Measurements from ENCODE around the gene ZPR1. TPM values are rescaled to one million over a fixed set of nuclear protein-coding genes. Genes with fewer than 3 reads are reported as not detected.
"Not testable (repeated sequence)": the region's sequence is repeated elsewhere in the genome, so short reads cannot be mapped to it uniquely, and the experiment has no call there.

The ZPR1 gene
- total RNA-seq, 4 donors from 2014 or later: 4.1 to 43.1 (median 22.3) TPM

DNA sequence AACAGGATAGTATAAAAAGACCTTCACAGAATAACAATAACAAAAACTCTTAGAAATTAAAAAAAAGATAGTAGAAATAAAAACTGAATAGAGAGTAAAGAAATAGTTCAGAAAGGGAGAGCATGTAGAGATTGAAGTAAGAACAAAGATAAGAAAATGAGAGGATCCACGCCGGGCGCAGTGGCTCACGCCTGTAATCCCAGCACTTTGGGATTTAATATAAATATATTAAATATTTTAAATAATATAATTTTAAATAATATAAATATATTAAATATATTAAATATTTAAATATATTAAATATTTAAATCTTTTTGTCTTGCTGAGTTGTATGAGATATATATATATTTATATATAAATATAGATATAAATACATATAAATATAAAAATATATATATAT is 24.3 kb upstream of the ZPR1 start:
- intact Hi-C loops (cut with DNase I; ENCODE audit: low total_unique reads): no loop called here

DNA sequence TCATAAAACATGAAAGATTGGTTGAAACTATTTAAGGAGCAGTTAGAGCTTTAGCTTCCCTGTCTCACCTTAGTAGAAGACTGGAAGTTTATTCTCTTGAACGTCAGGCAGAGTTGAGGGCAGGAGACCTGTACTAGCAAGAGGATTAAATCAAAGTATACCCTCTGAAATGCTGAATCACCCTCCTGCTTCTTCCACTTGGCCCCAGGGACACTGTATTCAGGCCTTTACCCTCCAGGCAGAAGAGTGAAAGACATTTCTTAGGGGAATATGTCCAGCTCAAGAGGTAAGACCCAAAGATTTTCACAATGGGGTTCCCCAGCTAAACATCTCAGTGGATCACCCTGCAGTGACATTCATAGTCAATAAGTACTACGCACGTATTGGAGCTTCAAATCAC is 23.4 kb upstream of the ZPR1 start:
- TF ChIP-seq, protein P1, sequence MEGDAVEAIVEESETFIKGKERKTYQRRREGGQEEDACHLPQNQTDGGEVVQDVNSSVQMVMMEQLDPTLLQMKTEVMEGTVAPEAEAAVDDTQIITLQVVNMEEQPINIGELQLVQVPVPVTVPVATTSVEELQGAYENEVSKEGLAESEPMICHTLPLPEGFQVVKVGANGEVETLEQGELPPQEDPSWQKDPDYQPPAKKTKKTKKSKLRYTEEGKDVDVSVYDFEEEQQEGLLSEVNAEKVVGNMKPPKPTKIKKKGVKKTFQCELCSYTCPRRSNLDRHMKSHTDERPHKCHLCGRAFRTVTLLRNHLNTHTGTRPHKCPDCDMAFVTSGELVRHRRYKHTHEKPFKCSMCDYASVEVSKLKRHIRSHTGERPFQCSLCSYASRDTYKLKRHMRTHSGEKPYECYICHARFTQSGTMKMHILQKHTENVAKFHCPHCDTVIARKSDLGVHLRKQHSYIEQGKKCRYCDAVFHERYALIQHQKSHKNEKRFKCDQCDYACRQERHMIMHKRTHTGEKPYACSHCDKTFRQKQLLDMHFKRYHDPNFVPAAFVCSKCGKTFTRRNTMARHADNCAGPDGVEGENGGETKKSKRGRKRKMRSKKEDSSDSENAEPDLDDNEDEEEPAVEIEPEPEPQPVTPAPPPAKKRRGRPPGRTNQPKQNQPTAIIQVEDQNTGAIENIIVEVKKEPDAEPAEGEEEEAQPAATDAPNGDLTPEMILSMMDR (IDR thresholded peaks at IDR 0.05): no peak
- no peak for TF ChIP-seq POLR2A (IDR thresholded peaks at IDR 0.05)
- DNase-seq: no peak
- no peak overlapping the region for H3K4me3 ChIP-seq
- no peaks in the 10 kb centered on the region for H3K36me3 ChIP-seq
- H3K27me3 ChIP-seq: no peaks in the 10 kb centered on the region
- no peak overlapping the region for H3K27ac ChIP-seq
- intact Hi-C loops (cut with DNase I; ENCODE audit: low total_unique reads): no loop called here
- no peaks in the 10 kb centered on the region for H3K9me3 ChIP-seq
- H3K4me1 ChIP-seq: no peaks in the 10 kb centered on the region

More for the DNA sequence above, 24.3 kb upstream of the ZPR1 start:
- H3K4me1 ChIP-seq: no peaks in the 10 kb centered on the region
- H3K9me3 ChIP-seq: no peaks in the 10 kb centered on the region
- no peaks in the 10 kb centered on the region for H3K27me3 ChIP-seq
- H3K36me3 ChIP-seq: no peaks in the 10 kb centered on the region
- H3K27ac ChIP-seq: no peak overlapping the region
- TF ChIP-seq, protein P1 (IDR thresholded peaks at IDR 0.05): no peak
- TF ChIP-seq POLR2A (IDR thresholded peaks at IDR 0.05): no peak
- DNase-seq: no peak
- no peak overlapping the region for H3K4me3 ChIP-seq

DNA sequence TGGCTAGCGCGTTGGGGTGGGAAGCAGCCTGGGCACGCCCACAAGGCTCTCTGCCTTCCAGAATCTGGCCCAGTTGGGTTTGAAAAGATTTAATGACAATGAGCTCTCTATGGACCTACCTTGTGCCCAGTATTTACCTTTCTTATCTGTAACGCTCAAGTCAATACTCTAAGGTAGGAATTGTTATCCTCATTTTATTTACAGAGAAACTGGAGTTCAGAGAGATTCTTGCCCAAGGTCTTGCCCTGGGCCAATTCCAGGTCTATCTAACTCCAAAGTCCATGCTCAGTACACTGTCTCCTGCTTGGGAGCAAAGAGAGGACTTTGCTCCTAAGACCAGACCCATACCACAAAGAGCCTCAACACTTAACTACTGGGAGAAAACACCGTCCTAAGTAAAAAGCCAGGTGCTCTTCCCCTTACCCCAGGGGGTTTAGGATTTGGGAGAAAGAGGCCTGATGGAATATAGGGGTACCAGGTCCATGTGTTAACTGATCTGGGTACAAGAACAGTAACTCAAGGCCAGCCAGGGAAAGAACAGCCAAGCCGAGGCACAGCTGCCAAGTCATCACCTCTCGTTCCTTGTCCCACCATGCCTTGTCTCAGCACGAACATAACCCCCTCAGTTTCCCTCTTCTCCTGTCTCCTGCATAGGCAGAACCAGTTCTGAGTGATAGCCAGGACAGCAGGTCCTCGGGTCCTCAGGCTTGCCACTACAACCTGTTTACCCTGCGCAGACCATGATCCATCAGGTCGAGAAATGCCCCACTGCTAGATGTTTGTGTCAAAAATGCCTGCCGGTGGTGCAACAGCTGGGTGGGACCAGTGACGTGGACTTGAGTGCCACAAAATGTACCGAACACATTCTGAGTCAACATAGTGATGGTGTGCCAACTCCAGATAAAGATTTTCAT is 20.7 kb upstream of the ZPR1 start:
- H3K4me1 ChIP-seq: no peaks in the 10 kb centered on the region
- H3K4me3 ChIP-seq: no peak overlapping the region
- intact Hi-C loops (cut with DNase I; ENCODE audit: low total_unique reads): no loop called here
- no peaks in the 10 kb centered on the region for H3K27me3 ChIP-seq
- no peaks in the 10 kb centered on the region for H3K9me3 ChIP-seq
- no peaks in the 10 kb centered on the region for H3K36me3 ChIP-seq
- no peak overlapping the region for H3K27ac ChIP-seq
- no peak for DNase-seq
- TF ChIP-seq POLR2A (IDR thresholded peaks at IDR 0.05): no peak
- TF ChIP-seq, protein P1 (IDR thresholded peaks at IDR 0.05): no peak

DNA sequence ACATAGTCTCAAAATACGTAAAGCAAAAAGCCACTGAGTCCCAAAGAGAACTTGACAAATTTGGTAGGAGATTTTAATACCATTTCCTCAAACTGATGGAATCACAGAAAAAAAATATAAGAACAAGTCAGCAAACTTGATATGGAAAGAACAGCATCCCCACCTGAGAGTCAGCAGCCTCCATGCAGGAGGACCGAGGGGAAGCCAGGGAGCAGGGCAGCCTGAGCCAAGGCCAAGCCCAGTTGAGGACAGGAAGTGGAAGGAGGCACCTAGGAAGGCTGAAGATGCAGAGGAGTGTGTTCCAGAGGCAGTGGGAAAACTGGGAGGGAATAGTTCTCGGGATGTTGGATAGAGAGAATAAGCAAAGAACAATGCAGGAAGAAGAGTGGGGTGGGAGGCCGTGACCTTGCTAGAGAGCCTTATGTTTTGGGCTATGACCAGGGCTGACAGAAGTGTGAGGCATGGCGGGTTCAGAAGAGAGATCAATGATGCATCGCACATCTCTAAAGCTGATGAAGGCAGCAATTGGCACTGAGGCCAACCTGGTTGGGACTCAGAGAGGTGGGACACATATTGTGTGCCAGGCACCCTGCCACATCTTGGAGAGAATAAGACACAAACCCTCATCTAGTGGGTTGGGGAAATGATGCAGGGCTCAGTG is 19.9 kb upstream of the ZPR1 start:
- H3K27ac ChIP-seq: no peak overlapping the region
- intact Hi-C loops (cut with DNase I; ENCODE audit: low total_unique reads): no loop called here
- no peaks in the 10 kb centered on the region for H3K27me3 ChIP-seq
- TF ChIP-seq, protein P1 (IDR thresholded peaks at IDR 0.05): no peak
- no peak for TF ChIP-seq POLR2A (IDR thresholded peaks at IDR 0.05)
- no peak for DNase-seq
- no peak overlapping the region for H3K4me3 ChIP-seq
- no peaks in the 10 kb centered on the region for H3K36me3 ChIP-seq
- H3K4me1 ChIP-seq: no peaks in the 10 kb centered on the region
- no peaks in the 10 kb centered on the region for H3K9me3 ChIP-seq

DNA sequence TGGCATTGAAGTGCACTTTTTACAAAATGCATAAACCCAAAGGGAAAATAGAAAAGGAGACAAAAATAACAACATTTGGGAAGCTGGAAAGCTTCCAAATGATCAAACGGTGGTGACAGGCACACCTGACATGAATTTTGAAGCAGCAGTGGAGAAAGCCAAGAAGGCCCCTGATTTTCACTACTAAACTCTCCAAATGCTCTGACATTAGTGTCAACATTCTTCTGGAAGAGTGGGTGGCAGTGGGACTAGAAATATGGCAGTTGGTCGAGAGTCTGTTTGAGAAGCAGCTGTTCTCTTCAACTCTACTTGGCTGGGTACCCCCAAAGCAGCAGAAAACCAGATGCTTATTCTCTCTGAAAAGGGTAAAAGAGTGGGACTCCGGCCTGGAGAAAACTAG is 16.2 kb upstream of the ZPR1 start:
- Histone ChIP-seq H3K36me3 (no peaks in the 10 kb centered on the region), H3K4me3 (no peak overlapping the region), H3K9me3 (no peaks in the 10 kb centered on the region), H3K27me3 (no peaks in the 10 kb centered on the region), H3K4me1 (no peaks in the 10 kb centered on the region), H3K27ac (no peak overlapping the region)
- DNase-seq: no peak
- intact Hi-C loops (cut with DNase I; ENCODE audit: low total_unique reads): no loop called here
- TF ChIP-seq, protein P1 (IDR thresholded peaks at IDR 0.05): no peak
- no peak for TF ChIP-seq POLR2A (IDR thresholded peaks at IDR 0.05)

DNA sequence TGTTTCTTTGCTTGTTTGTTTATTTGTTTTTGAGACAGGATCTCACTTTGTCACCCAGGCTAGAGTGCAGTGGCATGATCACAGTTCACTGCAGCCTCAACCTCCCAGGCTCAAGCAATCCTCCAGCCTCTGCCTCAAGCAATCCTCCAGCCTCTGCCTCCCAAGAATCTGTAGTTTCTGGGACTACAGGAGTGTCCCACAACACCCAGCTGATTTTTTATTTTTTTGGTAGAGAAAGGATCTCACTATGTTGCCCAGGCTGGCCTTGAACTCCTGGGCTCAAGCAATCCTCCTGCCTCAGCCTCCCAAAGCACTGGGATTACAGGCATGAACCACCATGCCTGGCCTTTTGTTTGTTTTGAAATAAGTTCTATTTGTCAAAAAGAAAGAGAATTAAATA is 13.8 kb upstream of the ZPR1 start:
- H3K27me3 ChIP-seq; H3K4me3 ChIP-seq; DNase-seq; H3K4me1 ChIP-seq; H3K9me3 ChIP-seq; H3K36me3 ChIP-seq; H3K27ac ChIP-seq; intact Hi-C loops (cut with DNase I; ENCODE audit: low total_unique reads): not testable (repeated sequence)
